Measurements from ENCODE around the gene CORO1A. TPM values are rescaled to one million over a fixed set of nuclear protein-coding genes. Genes with fewer than 3 reads are reported as not detected.

Gene CORO1A
- total RNA-seq = 10 to 100 TPM; 24.2 to 42.0 (median 25.2) TPM
- long read RNA-seq, donor 1, transcript CORO1A-201 (11 exons, 1,803 nt) = major isoform, 20 of 28 reads
- long read RNA-seq, donor 1, partial matches to known transcripts = 4 of 28 reads
- long read RNA-seq, donor 1, other reads (novel, unspliced or antisense) = 3 of 28 reads
- long read RNA-seq, donor 2, transcript CORO1A-201 (11 exons, 1,803 nt) = major isoform, 36 of 39 reads
- long read RNA-seq, donor 2, partial matches to known transcripts = 1 of 39 reads
- long read RNA-seq, donor 2, other reads (novel, unspliced or antisense) = 2 of 39 reads

GRCh38 chr16:30183233-30184095, at the start of gene CORO1A:
CORO1A (plus strand) TSS chr16:30183602; CDS start chr16:30185210, 1,608 bp downstream.
- peak; percentile 65 for ATAC-seq
- Histone ChIP-seq H3K4me3 (peak within 1 kb of the TSS; percentile 22), H3K4me1 (ENCODE audit: low read depth) (peaks cover 9% of the 10 kb centered on the region), H3K9me3 (no peaks in the 10 kb centered on the region), H3K36me3 (ENCODE audit: low read depth) (no peaks in the 10 kb centered on the region)
- no peak for TF ChIP-seq CTCF (IDR thresholded peaks at IDR 0.05)
- peak; percentile 90 to 95 (median 93) for DNase-seq
- intact Hi-C loops (cut with DNase I, micrococcal nuclease) = no loop called here

GRCh38 chr16:30136971-30137605, 46.3 kb upstream of the CORO1A start:
- ATAC-seq = no peak

GRCh38 chr16:30137897-30138296, 45.5 kb upstream of the CORO1A start:
- Histone ChIP-seq H3K36me3 (ENCODE audit: low read depth) (no peaks in the 10 kb centered on the region), H3K9me3 (no peaks in the 10 kb centered on the region), H3K4me1 (ENCODE audit: low read depth) (peaks cover 9% of the 10 kb centered on the region), H3K4me3 (no peak overlapping the region)
- ATAC-seq (no peak), DNase-seq (peak in 1 of 3 donors; percentile 35)
- TF ChIP-seq CTCF (IDR thresholded peaks at IDR 0.05) = no peak
- intact Hi-C loops (cut with DNase I, micrococcal nuclease) = no loop called here

More at GRCh38 chr16:30136971-30137605, 46.3 kb upstream of the CORO1A start:
- no peak for TF ChIP-seq CTCF (IDR thresholded peaks at IDR 0.05)
- Histone ChIP-seq H3K9me3 (no peaks in the 10 kb centered on the region), H3K36me3 (ENCODE audit: low read depth) (no peaks in the 10 kb centered on the region), H3K4me3 (no peak overlapping the region), H3K4me1 (ENCODE audit: low read depth) (peaks cover 9% of the 10 kb centered on the region)
- peak in 1 of 3 donors; percentile 18 for DNase-seq
- intact Hi-C loops (cut with DNase I, micrococcal nuclease) = no loop called here

- TF ChIP-seq CTCF (IDR thresholded peaks at IDR 0.05) = no peak
- H3K9me3 ChIP-seq = no peaks in the 10 kb centered on the region
- no peak overlapping the region for H3K4me3 ChIP-seq
- peaks cover 9% of the 10 kb centered on the region for H3K4me1 ChIP-seq (ENCODE audit: low read depth)
- intact Hi-C loops (cut with DNase I, micrococcal nuclease) = no loop called here
- ATAC-seq (peak; percentile 97), DNase-seq (peak in 2 of 3 donors; percentile 22 to 55)
- H3K36me3 ChIP-seq (ENCODE audit: low read depth) = no peaks in the 10 kb centered on the region
These were observed 43.6 kb upstream of the CORO1A start for GRCh38 chr16:30139583-30140481.

GRCh38 chr16:30141750-30142149, 41.7 kb upstream of the CORO1A start:
- ATAC-seq (no peak), DNase-seq (peak in 1 of 3 donors; percentile 12)
- no peak overlapping the region for H3K4me3 ChIP-seq
- H3K4me1 ChIP-seq (ENCODE audit: low read depth) = peaks cover 9% of the 10 kb centered on the region
- no peak for TF ChIP-seq CTCF (IDR thresholded peaks at IDR 0.05)
- no peaks in the 10 kb centered on the region for H3K9me3 ChIP-seq
- intact Hi-C loops (cut with DNase I, micrococcal nuclease) = no loop called here
- no peaks in the 10 kb centered on the region for H3K36me3 ChIP-seq (ENCODE audit: low read depth)

Data from mucosa of descending colon (tissue), 3 donors.